IPS-11a (cell line): ENCODE measurements around the gene HEPACAM2.

Experiments used
- H3K4me3 ChIP-seq: one replicate; pipeline ENCODE4 v1.5.1; 2013; ENCODE audit warnings: low read depth, low read length, control low read depth

HEPACAM2 gene

GRCh38 chr7:93148727-93149126, 77.5 kb downstream of the HEPACAM2 start:
- no peak overlapping the region for H3K4me3 ChIP-seq

- no peak within 1 kb of the TSS for H3K4me3 ChIP-seq
These were observed 78.1 kb downstream of the HEPACAM2 start, which contains the start of gene SAMD9L for GRCh38 chr7:93148144-93148543. Gene SAMD9L, minus strand, starts transcription at chr7:93148385. Its CDS starts 12,414 bp downstream, at chr7:93135971.

GRCh38 chr7:93147363-93147762, 78.9 kb downstream of the HEPACAM2 start:
- H3K4me3 ChIP-seq: no peak overlapping the region

- H3K4me3 ChIP-seq: no peak overlapping the region
These were observed 79.7 kb downstream of the HEPACAM2 start for GRCh38 chr7:93146472-93147141.

GRCh38 chr7:93146036-93146435, 80.2 kb downstream of the HEPACAM2 start:
- H3K4me3 ChIP-seq: no peak overlapping the region

- H3K4me3 ChIP-seq: no peak overlapping the region
These were observed 80.9 kb downstream of the HEPACAM2 start for GRCh38 chr7:93145354-93145753.

GRCh38 chr7:93142127-93142526, 84.1 kb downstream of the HEPACAM2 start:
- H3K4me3 ChIP-seq: no peak overlapping the region

- no peak overlapping the region for H3K4me3 ChIP-seq
These were observed 85.6 kb downstream of the HEPACAM2 start for GRCh38 chr7:93140582-93141191.

GRCh38 chr7:93138576-93138975, 87.7 kb downstream of the HEPACAM2 start:
- no peak overlapping the region for H3K4me3 ChIP-seq
